ENCODE results near the gene PTPRM.
A peak's percentile ranks its signal among the peaks of the same experiment; 100 is the strongest.

PTPRM gene

DNA sequence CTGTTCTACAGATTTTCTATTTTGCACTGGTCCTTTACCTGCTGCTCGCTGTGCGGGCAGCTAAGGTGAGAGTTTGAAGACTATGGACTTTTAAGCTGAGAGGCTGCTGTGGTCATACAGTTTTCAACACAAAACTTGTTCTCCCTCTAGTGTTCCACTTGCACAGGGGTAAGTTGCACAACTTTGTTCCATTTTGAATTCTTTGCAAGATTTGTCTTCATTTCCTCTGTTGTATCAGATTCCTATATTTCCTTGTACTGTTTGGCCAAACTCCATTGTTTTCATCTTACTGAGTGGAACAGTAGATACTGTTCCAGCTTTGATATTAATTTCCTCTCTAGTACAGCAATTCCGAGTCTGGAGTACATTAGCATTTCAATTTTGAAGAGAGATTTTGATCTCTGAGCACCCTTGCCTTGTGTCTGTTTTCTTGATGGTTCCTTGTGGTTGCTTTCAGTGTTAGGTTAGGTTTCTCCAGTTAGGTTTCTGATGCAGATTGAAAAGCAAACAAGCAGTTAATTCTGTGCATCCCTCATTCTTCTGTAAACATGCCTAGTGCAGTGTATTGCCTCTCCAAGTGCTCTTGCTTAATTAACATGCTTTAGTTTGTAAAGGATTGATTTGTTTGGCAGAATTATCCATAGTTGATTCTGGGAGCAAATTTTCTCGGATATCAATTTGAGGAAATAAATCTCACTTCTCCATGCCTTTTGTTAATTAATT, 188.8 kb downstream of the PTPRM start:
- TF ChIP-seq, protein P1, sequence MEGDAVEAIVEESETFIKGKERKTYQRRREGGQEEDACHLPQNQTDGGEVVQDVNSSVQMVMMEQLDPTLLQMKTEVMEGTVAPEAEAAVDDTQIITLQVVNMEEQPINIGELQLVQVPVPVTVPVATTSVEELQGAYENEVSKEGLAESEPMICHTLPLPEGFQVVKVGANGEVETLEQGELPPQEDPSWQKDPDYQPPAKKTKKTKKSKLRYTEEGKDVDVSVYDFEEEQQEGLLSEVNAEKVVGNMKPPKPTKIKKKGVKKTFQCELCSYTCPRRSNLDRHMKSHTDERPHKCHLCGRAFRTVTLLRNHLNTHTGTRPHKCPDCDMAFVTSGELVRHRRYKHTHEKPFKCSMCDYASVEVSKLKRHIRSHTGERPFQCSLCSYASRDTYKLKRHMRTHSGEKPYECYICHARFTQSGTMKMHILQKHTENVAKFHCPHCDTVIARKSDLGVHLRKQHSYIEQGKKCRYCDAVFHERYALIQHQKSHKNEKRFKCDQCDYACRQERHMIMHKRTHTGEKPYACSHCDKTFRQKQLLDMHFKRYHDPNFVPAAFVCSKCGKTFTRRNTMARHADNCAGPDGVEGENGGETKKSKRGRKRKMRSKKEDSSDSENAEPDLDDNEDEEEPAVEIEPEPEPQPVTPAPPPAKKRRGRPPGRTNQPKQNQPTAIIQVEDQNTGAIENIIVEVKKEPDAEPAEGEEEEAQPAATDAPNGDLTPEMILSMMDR (conservative IDR thresholded peaks at IDR 0.05) = peak; percentile 39
- peak overlapping the region; percentile 87 for H3K27ac ChIP-seq

DNA sequence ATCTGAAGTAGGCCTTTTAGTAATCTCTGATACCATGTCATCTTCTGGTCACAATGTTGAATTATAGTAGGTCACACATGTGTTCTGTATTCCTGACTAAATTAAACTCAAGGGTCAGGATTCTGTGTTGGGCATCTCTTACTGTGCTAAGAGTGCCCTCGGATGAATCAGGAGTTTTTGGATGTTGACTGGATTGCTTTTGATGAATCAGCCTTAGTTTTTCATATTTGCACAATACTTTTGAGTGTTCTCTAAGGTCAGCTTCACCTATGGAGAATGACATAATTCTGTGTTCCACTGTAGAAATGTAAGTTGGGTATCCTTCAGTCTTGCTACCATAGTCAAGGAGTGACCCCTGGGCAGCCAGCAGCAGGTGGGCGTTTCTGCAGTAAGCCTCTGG, 190.1 kb downstream of the PTPRM start:
- TF ChIP-seq, protein P1 (conservative IDR thresholded peaks at IDR 0.05) = no peak
- H3K27ac ChIP-seq = peak overlapping the region; percentile 87; the same call in 1 of the 2 replicates

DNA sequence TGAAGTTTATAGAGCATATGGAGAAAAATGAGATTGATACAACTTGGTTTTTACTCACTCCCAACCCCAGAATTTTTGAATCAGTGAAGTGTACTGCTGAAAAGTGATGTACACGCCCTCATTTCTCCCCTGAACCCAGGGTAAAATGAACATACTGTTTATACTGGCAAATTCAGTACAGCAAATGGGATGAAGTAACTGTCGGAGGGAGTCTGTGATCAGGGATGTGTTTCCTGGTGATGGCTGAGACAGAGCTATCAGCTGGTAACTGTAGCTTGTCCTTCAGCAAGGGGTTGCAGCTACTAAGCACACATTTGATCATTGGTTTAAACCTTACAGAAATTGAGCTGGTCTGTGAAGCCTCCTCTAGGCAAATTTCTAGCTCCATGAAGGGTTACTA, 191.6 kb downstream of the PTPRM start:
- peak overlapping the region; percentile 28; the same call in 1 of the 2 replicates for H3K27ac ChIP-seq
- TF ChIP-seq, protein P1 (conservative IDR thresholded peaks at IDR 0.05) = no peak

DNA sequence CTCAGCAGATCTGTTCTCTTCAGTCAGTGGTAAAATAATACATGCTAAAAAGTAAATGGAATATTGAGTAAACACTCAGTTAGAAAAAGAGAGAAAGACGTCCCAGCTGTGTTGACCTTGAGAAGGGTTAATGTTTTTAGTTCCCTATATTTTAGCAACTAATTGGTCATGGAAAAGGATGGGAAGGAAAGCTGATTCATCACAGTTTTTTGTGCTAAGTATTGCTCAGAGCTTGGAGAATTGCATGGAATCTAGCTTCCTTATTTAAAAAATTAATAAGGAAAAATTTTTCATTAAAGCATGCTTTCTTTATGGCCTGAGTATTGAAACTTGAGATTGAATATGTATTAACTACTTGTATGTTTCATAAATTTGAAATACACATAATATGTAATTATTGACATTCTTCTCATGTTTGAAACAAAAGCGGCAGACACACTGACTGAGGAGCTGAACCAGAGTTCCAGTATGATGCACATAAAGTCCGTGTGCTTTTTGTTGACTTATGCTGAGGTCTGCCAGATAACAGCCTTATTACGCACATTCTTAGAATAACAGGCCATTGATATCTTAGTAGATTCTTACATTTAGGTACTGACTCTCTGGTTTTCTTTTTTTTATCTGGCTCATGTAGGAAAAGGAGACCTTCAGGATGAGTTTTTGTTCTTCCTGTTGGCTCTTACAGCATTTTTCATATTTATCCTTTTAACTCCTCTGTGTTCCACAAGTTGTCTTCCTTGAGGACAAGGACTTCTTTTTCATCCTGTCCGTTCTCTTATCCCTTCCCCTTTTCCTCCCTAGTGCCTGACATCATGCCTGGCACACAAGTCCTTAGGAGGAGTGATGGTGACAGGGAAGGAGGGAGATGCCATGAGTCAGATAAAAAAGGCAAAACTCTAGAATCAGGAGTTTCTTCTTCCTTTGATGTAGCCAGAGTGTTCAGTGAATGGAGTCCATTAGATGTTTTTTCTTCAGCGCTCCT, 194.1 kb downstream of the PTPRM start:
- TF ChIP-seq, protein P1 (conservative IDR thresholded peaks at IDR 0.05) = no peak
- peak overlapping the region; percentile 17; the same call in 1 of the 2 replicates for H3K27ac ChIP-seq

DNA sequence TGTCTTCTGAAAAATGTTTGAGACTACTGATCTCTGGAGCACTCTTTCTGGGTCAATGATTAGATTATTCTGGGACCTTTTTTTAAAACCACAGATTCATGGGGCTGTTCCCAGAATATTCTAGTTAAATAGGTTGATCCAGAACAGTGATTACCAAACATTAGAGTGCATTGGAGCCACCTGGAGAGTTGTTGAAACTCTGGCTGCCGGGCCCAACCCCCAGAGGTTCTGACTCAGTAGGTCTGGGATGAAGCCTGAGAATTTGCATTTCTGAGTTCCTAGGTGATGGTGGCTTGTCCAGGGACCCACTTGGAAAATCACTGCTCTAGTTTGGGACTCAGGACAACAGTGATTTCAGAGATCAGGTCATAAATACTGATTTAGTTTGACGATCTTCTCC, 197.3 kb downstream of the PTPRM start:
- no peak overlapping the region for H3K27ac ChIP-seq
- TF ChIP-seq, protein P1 (conservative IDR thresholded peaks at IDR 0.05) = no peak

DNA sequence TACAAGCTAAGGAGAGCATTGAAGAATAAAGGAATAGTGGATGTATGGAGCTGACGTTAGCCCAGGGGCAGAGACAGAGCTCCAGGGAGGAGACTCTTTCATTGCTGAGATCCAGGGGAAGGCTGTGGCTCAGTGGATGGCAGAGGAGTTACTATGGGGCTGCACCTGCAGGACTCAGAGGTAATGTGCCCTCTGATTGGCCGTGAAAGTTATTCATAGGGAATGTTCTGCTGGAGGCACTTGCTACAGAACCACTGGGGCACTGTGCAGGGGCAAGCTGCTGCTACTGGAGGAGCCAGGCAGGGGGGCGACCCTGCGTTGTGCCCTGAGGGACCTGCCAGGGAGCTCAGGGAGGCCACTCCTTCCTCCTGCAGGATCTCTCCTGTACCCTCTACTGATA, 199.2 kb downstream of the PTPRM start:
- no peak overlapping the region for H3K27ac ChIP-seq
- TF ChIP-seq, protein P1 (conservative IDR thresholded peaks at IDR 0.05) = no peak

DNA sequence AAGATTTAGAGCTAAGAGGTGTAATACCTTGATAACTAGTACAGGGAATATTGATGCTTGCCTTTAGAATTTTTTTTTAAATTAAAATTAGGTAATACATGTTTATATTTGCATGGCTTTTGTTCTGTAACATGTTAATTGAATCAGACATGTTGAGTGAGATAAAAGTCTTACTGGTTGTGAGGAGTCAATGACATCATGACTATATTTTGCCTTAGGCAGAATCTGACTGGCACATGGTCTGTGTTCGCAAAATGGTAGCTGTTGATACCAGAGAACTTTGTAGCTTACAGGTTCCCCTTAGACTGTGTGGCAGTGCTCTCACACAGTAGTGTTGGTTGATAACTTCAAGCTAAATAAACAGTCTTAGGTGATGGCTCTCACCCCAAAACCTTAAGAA, 199.7 kb downstream of the PTPRM start:
- TF ChIP-seq, protein P1 (conservative IDR thresholded peaks at IDR 0.05) = no peak

More for the DNA sequence above, 199.7 kb downstream of the PTPRM start:
- no peak overlapping the region for H3K27ac ChIP-seq
